IMR-90 (cell line): ENCODE results near the gene NOG.

Experiments
- CEBPB ChIP-seq: IDR thresholded peaks from 2 replicates; pipeline ENCODE4 v1.6.1; 2012; ENCODE audit warnings: low read depth, low read length, improper control_type of control experiment
- FOS ChIP-seq: fragments of 150-350 bp; IDR thresholded peaks from 2 replicates; pipeline ENCODE4 v1.6.1; 2016; ENCODE audit warnings: low read depth, low read length
- MXI1 ChIP-seq: IDR thresholded peaks from 2 replicates; pipeline ENCODE4 v1.6.1; 2012; ENCODE audit warnings: low read depth, mild to moderate bottlenecking, low read length, moderate library complexity, borderline replicate concordance
- NFE2L2 ChIP-seq: fragments of 150-350 bp; IDR thresholded peaks from 2 replicates; pipeline ENCODE4 v1.6.1; 2016; ENCODE audit warnings: low read depth, mild to moderate bottlenecking, low read length
- POLR2A ChIP-seq: IDR thresholded peaks from 2 replicates; pipeline ENCODE4 v1.6.1; 2012; ENCODE audit warnings: mild to moderate bottlenecking, low read depth, low read length
- USF2 ChIP-seq: fragments of 150-350 bp; IDR thresholded peaks from 2 replicates; pipeline ENCODE4 v1.6.1; 2017; ENCODE audit warnings: mild to moderate bottlenecking, antibody characterized with exemption, low read length, low read depth
- TF ChIP-seq, protein P1 (sequence below): conservative IDR thresholded peaks from 2 replicates; pipeline ENCODE4 v1.5.1; 2012; ENCODE audit warnings: mild to moderate bottlenecking, low read depth, low read length, improper control_type of control experiment
- TF ChIP-seq, protein P2 (sequence below): fragments of 150-350 bp; IDR thresholded peaks from 2 replicates; pipeline ENCODE4 v1.6.1; 2016; ENCODE audit warnings: low read depth, mild to moderate bottlenecking, low read length, moderate library complexity, borderline replicate concordance

- TF ChIP-seq, protein P1, sequence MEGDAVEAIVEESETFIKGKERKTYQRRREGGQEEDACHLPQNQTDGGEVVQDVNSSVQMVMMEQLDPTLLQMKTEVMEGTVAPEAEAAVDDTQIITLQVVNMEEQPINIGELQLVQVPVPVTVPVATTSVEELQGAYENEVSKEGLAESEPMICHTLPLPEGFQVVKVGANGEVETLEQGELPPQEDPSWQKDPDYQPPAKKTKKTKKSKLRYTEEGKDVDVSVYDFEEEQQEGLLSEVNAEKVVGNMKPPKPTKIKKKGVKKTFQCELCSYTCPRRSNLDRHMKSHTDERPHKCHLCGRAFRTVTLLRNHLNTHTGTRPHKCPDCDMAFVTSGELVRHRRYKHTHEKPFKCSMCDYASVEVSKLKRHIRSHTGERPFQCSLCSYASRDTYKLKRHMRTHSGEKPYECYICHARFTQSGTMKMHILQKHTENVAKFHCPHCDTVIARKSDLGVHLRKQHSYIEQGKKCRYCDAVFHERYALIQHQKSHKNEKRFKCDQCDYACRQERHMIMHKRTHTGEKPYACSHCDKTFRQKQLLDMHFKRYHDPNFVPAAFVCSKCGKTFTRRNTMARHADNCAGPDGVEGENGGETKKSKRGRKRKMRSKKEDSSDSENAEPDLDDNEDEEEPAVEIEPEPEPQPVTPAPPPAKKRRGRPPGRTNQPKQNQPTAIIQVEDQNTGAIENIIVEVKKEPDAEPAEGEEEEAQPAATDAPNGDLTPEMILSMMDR: no peak
- TF ChIP-seq, protein P2, sequence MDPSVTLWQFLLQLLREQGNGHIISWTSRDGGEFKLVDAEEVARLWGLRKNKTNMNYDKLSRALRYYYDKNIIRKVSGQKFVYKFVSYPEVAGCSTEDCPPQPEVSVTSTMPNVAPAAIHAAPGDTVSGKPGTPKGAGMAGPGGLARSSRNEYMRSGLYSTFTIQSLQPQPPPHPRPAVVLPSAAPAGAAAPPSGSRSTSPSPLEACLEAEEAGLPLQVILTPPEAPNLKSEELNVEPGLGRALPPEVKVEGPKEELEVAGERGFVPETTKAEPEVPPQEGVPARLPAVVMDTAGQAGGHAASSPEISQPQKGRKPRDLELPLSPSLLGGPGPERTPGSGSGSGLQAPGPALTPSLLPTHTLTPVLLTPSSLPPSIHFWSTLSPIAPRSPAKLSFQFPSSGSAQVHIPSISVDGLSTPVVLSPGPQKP: no peak
- TF ChIP-seq POLR2A (no peak), MXI1 (no peak), NFE2L2 (no peak), USF2 (no peak), FOS (no peak), CEBPB (no peak)
Observed at GRCh38 chr17:56593086-56593645, 333 bp upstream of the NOG start.
